HuH-7.5 (cell line): ENCODE data around the gene NELFB.

Experiments
- DNase-seq: peaks from one replicate; pipeline ENCODE4 v3.0.0; 2011; ENCODE audit warnings: low spot score

Gene NELFB

GRCh38 chr9:137303151-137303892 is 48.2 kb downstream of the NELFB start:
- DNase-seq: no peak

DNA sequence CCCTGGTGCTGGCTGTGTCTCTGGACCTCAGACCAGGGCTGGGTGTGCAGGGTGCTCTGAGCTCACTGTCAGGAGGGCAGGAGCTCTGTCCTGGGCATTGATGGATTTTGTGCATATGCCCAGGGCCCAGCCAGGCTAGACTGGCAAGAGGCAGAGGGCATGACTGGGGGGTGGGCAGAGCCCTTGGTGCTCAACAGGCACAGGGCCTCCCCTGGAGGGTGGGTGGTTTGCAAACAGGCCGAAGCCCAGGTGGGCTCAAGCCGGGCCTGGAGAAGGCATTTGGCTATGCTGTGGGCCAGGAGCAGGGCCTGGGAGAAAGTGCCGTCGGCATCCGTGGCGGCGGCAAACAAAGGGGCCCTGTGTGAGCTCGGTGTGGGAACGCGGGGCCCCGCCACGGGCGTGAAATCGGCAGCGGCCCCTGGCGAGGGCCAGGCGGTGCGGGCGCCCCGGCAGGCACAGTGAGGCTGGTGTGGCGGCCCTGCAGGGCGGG is 48.8 kb downstream of the NELFB start:
- no peak for DNase-seq

GRCh38 chr9:137304383-137305059 is 49.4 kb downstream of the NELFB start:
- DNase-seq: no peak

DNA sequence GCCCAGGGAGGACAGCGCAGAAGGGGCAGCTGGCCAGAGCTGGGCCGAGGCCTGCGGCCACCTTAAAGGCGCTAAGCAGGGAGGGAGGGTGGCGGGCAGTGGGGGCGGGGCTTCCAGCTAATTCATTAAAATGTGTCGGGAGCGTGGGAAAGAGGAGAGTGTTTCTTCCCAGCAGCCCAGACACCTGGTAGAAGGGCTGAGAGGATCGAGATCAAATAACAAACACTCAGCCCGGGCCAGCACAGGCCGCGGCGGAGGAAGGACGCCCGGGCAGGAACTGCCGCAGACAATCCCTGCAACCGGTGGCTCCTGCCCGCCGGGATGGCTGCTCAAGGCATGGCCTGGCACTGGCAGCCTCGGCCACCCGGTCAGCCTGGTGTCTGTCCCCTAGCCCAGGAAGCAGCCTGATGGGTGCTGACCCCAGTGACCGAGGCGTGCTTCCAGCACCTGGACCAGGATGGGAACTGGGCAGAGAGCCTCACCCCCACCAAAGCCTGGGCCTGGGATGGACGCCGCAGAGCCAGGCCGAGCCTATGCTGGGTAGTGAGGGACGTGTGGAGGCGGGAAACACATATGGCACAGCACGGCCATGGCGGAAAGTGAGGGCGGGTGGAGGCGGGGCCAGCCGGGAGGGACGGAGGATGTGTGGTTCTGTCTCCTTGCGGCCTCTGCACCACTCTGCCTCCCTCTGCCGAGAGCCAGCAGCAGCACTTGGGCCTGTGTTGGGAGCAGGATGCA is 50.1 kb downstream of the NELFB start:
- DNase-seq: peak; percentile 40

DNA sequence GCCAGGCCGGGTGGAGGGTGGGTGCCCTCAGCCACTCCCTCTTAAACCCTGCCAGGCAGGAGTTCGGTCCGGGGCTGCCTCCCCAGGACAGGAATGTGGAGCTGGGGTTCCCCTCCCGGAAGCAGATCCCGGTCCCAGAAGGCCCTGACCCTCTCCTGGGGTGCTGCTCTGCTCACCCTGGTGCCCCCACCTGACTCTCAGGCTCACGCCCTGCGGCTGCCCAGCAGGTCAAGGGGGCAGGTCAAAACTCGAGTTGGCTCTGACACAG is 50.6 kb downstream of the NELFB start:
- DNase-seq: no peak

DNA sequence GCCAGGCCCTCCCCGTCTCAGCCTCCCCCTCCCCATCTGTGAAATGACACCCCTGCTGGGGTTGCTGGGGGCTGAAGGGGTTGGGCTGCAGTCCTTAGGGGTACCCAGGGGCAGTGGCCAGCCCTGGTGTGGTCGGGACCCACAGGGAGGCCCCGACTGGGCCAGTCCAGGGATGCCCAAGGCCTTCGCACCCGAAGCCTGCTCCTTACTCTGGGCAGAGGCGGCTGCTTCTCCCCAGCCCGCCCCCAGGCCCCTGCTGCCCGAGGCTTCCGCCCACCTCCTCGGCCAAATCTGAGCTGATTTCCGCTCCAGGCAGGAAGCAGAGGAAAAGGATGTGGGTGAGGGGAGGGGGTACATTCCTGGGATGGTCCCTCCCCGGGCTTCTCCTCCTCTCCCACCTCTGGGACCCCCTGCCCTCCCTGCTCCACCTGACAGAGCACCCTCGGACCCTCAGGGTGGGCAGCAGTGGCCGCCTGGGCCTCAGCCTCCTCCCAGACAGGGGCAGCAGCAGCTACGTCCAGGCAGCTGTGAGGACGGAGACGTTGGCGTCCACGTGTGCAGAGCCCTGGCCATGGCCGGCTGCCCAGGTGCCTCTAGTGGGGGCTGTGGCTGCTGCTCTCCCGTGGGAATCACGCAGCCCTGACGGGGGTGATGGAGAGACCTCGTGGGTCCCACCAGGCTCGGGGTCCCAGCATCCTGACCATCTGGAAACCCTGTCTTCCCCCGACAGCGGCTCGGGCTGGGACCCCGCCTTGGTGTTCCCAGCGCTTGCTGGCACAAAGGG is 51.1 kb downstream of the NELFB start:
- peak; percentile 15 for DNase-seq

DNA sequence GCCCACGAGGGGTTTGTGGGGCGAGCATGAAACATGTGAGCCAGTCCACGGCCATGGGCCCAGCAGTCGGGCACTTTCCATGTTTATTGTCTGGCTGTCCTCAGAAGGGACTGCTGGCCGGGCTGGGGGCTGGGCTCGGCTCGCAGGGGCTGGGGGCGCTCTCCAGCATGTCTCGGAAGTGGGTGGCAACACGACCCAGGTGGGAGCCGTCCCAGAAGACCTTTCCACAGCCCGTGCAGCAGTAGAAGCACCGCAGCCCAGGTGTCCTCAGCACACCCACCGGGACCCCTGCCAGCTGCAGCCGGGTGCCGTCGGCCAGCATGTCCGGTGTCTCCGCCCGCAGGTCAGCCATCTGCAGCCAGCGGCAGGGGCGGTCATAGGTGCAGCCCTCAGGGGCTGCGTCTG is 51.7 kb downstream of the NELFB start:
- peak; percentile 11 for DNase-seq

GRCh38 chr9:137307255-137308056 is 52.3 kb downstream of the NELFB start:
- DNase-seq: no peak

GRCh38 chr9:137308057-137308619 is 53.0 kb downstream of the NELFB start:
- DNase-seq: peak; percentile 35

DNA sequence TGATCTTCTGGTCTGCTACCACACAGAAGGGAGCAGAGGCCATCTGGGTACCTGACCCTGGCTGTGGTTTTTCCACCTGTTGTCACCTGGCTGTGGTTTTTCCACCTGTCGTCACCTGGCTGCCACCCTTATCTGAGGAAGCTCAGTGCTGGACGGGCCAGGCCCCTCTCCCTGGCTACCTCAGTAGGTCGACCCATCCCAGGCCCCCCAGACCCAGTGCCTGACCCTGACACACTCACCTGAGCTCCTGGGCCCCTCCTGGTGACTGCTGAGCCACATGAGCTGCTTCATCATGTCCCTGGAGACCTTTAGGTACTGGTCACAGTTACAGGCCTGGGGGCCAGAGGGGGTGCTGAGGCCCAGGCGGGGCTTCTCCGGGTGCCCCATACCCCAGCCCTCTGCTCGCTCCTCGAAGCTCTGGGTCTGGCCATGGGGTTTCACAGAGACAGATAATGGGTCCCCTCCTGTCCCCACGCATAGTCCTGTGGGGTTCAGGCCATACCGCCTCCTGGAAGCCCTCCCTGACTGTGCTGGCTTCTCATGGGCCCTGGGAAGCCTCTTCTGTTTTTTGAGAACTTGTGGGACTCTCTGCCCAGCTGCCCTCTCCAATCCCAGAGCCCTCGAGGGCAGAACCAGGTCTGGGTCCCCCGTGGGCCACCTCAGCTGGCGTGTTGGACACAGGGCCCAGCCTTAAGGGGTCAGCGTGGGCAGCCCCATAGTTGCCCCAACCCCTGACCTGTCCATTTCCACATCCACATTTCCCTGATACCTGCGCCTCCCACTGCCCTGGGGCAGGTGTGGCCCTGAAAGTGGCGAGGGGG is 54.5 kb downstream of the NELFB start:
- DNase-seq: peak; percentile 8

DNA sequence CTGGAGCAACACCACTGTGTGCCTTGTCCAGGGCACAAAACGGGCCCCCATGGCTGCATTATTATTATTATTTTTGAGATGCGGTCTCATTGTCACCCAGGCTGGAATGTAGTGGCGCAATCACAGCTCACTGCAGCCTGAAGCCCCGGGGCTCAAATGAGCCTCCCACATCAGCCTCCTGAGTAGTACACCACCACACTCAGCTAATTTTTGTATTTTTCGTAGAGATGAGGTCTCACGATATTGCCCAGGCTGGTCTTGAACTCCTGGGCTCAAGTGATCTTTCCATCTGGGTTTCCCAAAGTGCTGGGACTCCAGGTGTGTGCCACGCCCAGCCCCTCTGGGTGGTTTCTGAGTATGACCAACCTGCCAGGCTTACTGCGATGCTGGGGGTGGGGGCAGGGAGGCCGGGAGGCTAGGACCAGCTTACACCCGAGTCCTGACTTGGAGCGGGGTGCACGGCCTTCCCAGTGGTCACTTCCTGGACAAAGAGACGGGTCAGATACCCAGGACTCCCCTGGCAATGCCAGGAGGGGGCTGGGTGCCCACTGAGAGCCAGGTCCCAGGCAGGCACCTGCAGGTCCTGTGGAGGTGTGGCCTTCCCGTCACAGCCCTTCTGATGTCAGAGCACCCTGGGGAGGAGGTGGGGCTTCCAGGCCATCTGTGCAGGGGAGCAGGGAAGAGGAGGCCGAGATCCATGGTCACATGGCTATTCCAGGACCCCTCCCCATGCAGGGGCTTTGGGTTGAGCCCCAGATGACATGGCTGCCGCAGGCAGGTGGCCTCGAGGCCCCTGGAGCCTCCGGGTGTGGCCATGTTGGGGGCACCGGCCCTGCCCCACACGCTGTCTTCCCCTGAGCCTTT is 55.3 kb downstream of the NELFB start:
- DNase-seq: peak; percentile 52

GRCh38 chr9:137311171-137311985 is 56.3 kb downstream of the NELFB start:
- DNase-seq: peak; percentile 56

- peak; percentile 26 for DNase-seq
Observed at GRCh38 chr9:137311986-137312851, 57.1 kb downstream of the NELFB start.

DNA sequence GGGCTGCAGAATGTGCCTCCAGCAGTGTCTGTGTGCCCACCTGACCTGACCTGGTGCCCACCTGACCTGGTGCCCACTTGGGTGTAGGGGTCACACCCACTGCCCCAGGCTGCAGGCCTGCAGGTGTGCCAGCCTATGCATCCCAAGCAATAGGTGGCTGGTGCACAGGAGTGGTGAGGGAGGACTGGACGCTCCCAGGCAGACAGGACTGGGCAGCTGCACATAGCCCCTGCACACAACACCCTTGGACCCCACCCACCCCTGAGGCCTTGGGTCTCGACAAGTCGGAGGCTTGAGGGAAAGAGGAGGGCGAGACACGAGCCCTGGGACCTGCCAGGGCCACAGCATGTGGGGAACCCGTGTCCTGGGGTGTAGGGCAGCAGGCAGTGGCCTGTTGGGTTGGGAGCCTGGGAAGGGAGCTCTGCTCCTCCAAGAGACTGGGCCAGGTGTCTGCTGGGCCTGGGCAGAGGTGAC is 57.8 kb downstream of the NELFB start:
- no peak for DNase-seq

- DNase-seq: peak; percentile 36
Observed at GRCh38 chr9:137313326-137313936, 58.3 kb downstream of the NELFB start.

- DNase-seq: peak; percentile 19
Observed at GRCh38 chr9:137313956-137314560, 58.9 kb downstream of the NELFB start.
